ENCODE results near the gene ARMC9.

The ARMC9 gene

GRCh38 chr2:231326404-231326803, 128.0 kb downstream of the ARMC9 start:
- no peak for DNase-seq (ENCODE audit: low spot score)
- TF ChIP-seq CTCF (IDR thresholded peaks at IDR 0.05; ENCODE audit: extremely low read depth, insufficient read depth, missing control alignments): no peak
- in situ Hi-C loops (cut with MboI; ENCODE audit: low pct_unique_long_range_greater_than_20kb, low sequenced_read_pairs, unreplicated experiment): no loop called here

GRCh38 chr2:231330311-231330710, 131.9 kb downstream of the ARMC9 start:
- in situ Hi-C loops (cut with MboI; ENCODE audit: low pct_unique_long_range_greater_than_20kb, low sequenced_read_pairs, unreplicated experiment): no loop called here
- no peak for TF ChIP-seq CTCF (IDR thresholded peaks at IDR 0.05; ENCODE audit: extremely low read depth, insufficient read depth, missing control alignments)
- no peak for DNase-seq (ENCODE audit: low spot score)

GRCh38 chr2:231331533-231331932, 133.1 kb downstream of the ARMC9 start:
- no peak for TF ChIP-seq CTCF (IDR thresholded peaks at IDR 0.05; ENCODE audit: extremely low read depth, insufficient read depth, missing control alignments)
- DNase-seq (ENCODE audit: low spot score): no peak
- in situ Hi-C loops (cut with MboI; ENCODE audit: low pct_unique_long_range_greater_than_20kb, low sequenced_read_pairs, unreplicated experiment): no loop called here

GRCh38 chr2:231332388-231332787, 134.0 kb downstream of the ARMC9 start:
- in situ Hi-C loops (cut with MboI; ENCODE audit: low pct_unique_long_range_greater_than_20kb, low sequenced_read_pairs, unreplicated experiment): no loop called here
- no peak for DNase-seq (ENCODE audit: low spot score)
- no peak for TF ChIP-seq CTCF (IDR thresholded peaks at IDR 0.05; ENCODE audit: extremely low read depth, insufficient read depth, missing control alignments)

- TF ChIP-seq CTCF (IDR thresholded peaks at IDR 0.05; ENCODE audit: extremely low read depth, insufficient read depth, missing control alignments): no peak
- in situ Hi-C loops (cut with MboI; ENCODE audit: low pct_unique_long_range_greater_than_20kb, low sequenced_read_pairs, unreplicated experiment): no loop called here
- no peak for DNase-seq (ENCODE audit: low spot score)
Observed at GRCh38 chr2:231332872-231333500, 134.6 kb downstream of the ARMC9 start.

- DNase-seq (ENCODE audit: low spot score): no peak
- TF ChIP-seq CTCF (IDR thresholded peaks at IDR 0.05; ENCODE audit: extremely low read depth, insufficient read depth, missing control alignments): no peak
- in situ Hi-C loops (cut with MboI; ENCODE audit: low pct_unique_long_range_greater_than_20kb, low sequenced_read_pairs, unreplicated experiment): no loop called here
Observed at GRCh38 chr2:231334179-231334930, 135.9 kb downstream of the ARMC9 start.
